HG02588 (cell line): ENCODE measurements around the gene CLCNKB.

ENCODE experiments used
- ATAC-seq: cut with Tn5 transposase; IDR thresholded peaks from one replicate; pipeline ENCODE4 v1.9.1; 2021; ENCODE audit warnings: mild to moderate bottlenecking, moderate library complexity; ENCODE audit not compliant: unreplicated experiment

CLCNKB gene

DNA sequence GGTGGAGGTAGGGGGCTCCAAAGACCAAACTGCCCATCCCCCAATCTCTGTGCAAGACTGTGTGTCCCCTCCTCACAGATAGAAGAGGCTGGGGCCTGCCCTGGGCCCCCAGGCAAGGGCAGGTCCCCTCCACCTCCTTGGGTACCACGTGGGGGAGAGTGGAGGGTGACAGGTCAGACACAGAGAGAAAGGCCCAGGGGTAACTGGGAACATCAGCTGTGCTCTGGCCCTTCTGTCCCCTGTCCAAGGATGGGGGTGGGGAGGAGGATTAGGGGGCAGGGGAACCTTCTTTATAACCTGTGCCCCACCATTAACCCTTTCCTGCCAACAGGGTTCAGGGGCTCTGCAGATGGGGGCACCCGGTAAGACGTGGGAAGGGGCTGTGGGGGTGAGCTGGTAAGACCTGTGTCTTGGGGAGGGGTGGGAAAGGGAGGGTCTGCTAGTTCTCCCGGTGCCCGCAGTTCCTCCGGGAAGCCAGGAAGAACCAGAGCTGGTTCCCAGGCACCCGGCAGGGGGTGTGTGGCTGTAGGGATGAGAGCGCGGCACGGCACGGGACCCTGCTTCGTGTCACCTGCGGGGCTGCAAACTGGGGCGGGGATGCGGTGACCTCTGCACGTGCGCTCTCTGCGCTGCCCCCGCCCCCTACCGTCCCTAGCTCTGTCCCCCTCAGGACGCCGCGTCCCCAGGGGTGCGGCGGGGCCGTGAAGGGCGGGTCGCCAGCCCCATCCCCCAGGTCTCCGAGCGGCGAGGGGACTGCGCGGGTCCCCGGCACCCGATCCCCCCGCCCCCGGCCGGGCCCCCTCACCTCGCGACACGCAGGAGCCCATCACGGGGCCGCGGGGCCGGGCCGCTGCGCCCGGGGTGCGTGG is 29.3 kb downstream of the CLCNKB start:
- ATAC-seq = no peak

DNA sequence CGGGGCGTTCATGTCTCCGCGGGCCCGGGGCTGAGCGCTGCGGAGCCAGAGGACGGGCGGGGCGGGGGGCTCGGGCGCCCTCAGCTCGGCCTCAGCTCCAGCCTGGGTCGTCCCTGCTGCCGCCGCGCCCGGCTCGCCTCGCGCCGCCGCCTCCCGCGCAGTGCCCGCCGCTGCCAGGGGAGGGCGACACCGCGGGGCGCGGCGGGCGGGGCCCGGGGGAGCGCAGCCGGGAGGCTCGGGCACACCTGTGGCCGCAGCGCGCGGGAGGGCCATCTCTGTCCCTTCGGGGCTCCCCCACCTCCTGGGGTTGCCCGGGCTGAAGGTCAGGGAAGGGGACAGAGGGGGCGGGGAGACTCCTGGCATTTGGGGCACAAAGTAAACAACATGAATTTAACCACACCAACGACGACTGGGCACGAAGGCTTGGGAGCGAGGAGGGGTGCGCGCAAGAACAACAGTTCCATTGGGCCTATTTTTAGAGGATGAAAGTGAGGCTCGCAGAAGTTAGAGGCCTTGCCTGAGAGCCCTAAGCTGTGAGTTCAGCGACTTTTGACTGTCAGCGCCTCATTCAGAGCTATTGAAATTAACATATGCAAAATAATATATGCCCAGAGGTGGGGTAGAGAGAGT is 30.0 kb downstream of the CLCNKB start, which contains the start of gene FAM131C:
Gene FAM131C (minus strand): TSS at position 162 of the 630 bp plus-strand sequence. CDS start 209 bp downstream, outside the sequence.
- peak; percentile 45 for ATAC-seq

DNA sequence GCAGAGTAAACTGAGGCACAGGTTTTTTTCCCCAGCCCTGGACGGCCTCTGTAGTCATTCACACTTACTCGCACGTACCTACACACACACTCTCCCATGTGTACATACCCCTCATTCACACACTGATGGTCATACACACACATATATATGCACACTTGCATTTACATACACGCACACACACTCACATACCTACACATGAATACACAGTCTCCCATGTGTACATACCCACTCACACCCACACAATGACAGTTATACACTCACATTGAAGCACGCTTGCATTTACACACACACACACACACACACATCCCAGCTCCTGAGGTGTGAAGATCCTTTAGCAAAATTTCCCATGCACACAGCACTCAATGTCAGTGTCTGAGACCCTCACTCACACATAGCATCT is 30.6 kb downstream of the CLCNKB start:
- no peak for ATAC-seq

DNA sequence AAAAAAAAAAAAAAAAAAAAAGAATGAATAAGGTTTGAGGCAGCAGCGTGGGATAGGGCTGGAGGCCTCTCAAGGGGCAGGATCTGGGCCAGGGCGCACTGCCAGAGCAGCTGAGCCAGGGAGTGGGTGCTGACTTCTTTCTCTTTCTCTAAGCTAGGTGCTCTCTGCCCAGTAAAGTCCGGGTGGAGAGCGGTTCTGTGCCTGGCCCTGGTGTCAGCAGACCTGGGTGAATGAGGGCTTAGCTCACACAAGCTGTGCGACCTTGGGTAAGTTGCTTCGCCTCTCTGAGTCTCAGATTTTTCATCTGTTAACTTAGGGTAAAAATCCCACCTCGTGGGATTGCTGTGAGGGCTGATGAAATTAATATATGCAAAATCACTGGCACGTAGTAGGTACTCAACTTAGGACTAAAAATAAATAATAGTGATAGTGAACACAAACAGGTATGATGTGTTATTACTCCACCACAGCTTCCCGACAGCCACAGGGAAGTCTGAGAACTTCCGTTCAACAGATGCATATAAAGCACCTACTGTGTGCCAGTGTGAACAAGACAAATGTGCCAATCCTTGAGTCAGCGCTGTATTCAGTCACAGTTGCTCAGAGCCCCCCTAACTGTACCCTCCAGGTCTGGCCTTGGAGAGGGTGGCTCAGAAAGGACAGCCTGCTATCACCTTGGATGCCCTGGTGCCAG is 31.9 kb downstream of the CLCNKB start:
- no peak for ATAC-seq

GRCh38 chr1:16076031-16076864 is 32.7 kb downstream of the CLCNKB start:
- no peak for ATAC-seq

DNA sequence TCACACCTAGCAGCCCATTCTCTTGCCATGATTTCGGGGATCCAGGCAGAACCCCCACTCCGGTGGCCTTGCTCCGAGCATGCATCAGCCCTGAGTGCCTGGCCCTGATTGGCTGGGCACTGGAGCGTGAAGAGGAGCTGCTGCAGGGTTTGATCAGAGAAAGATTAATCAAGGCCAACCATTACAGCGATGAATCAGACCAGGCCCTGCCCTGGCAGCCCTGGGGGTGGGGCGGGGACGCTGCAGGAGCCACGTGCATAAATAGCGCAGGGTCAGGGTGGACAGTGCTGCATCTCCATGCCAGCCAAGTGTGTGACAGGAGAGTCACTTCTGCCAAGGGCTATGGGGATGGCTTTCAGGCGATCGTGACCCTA is 33.3 kb downstream of the CLCNKB start:
- no peak for ATAC-seq

GRCh38 chr1:16077406-16078245 is 34.0 kb downstream of the CLCNKB start:
- no peak for ATAC-seq

- peak; percentile 50 for ATAC-seq
Observed at GRCh38 chr1:16078925-16079656, 35.5 kb downstream of the CLCNKB start.

GRCh38 chr1:16080422-16081150 is 37.0 kb downstream of the CLCNKB start:
- no peak for ATAC-seq

GRCh38 chr1:16081636-16082035 is 38.1 kb downstream of the CLCNKB start:
- no peak for ATAC-seq

GRCh38 chr1:16082283-16083038 is 38.9 kb downstream of the CLCNKB start:
- ATAC-seq = no peak

DNA sequence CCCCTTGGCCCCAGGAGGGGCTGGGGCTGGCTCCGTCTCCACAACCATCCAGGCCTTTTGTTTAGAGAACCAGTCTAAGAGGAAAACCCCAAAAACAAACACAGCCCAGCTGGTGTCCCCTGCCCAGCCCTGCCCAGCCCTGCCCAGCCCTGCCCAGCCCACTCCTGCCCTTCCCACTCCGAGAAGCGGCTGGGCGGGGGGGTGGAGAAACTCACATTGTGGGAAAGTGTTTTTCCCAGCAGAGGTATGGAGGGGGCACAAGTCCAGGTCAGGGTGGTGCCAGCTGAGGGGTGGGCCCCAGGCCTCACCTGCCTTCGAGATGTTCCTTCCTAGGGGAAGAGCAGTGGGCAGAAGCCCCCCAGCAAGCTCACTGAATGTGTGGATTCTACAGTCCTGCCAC is 39.9 kb downstream of the CLCNKB start:
- ATAC-seq = no peak

- ATAC-seq = no peak
Observed at GRCh38 chr1:16085522-16085921, 41.9 kb downstream of the CLCNKB start.

- ATAC-seq = no peak
Observed at GRCh38 chr1:16087733-16088132, 44.2 kb downstream of the CLCNKB start.

- ATAC-seq = no peak
Observed at GRCh38 chr1:16088351-16088911, 44.8 kb downstream of the CLCNKB start.

GRCh38 chr1:16088996-16089395 is 45.4 kb downstream of the CLCNKB start:
- no peak for ATAC-seq

GRCh38 chr1:16090076-16090826 is 46.7 kb downstream of the CLCNKB start:
- no peak for ATAC-seq
